ENCODE data around the gene CFAP46.
"Not testable (repeated sequence)": the region's sequence is repeated elsewhere in the genome, so short reads cannot be mapped to it uniquely, and the experiment has no call there.

The CFAP46 gene

DNA sequence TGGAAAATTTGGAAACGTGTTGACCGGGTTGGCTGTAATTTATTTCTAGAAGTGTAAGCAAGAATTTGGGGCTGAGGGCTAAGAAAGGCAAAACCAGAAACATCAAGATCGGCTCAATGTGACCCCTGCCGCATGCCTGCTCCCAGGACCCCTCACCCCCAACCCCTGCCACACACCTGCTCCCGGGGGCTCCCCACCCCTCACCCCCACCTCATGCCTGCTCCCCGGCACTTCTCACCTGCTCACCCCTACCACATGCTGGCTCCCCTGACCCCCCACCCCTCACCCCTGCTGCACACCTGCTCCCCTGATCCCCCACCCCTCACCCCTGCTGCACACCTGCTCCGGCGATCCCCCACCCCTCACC is 19.0 kb upstream of the CFAP46 start:
- H3K9me3 ChIP-seq (ENCODE audit: control insufficient read depth in 2 of 2, low read length in 2 of 2): no peaks in the 10 kb centered on the region
- H3K36me3 ChIP-seq (ENCODE audit: control insufficient read depth in 2 of 2, insufficient read depth in 2 of 2, low read length in 2 of 2): no peaks in the 10 kb centered on the region
- no peak overlapping the region for H3K4me3 ChIP-seq (ENCODE audit: low read length in 2 of 2)
- H3K4me1 ChIP-seq (ENCODE audit: control insufficient read depth, insufficient read depth, low read length): peaks cover 7% of the 10 kb centered on the region
- H3K27ac ChIP-seq (ENCODE audit: low read length): no peak overlapping the region
- H3K27me3 ChIP-seq (ENCODE audit: control insufficient read depth in 1 of 2, insufficient read depth in 2 of 2, low read length in 2 of 2): peaks cover 0 to 20% of the 10 kb centered on the region in 2 donors
- no peak overlapping the region for H3K9ac ChIP-seq (ENCODE audit: low read length in 2 of 2)

DNA sequence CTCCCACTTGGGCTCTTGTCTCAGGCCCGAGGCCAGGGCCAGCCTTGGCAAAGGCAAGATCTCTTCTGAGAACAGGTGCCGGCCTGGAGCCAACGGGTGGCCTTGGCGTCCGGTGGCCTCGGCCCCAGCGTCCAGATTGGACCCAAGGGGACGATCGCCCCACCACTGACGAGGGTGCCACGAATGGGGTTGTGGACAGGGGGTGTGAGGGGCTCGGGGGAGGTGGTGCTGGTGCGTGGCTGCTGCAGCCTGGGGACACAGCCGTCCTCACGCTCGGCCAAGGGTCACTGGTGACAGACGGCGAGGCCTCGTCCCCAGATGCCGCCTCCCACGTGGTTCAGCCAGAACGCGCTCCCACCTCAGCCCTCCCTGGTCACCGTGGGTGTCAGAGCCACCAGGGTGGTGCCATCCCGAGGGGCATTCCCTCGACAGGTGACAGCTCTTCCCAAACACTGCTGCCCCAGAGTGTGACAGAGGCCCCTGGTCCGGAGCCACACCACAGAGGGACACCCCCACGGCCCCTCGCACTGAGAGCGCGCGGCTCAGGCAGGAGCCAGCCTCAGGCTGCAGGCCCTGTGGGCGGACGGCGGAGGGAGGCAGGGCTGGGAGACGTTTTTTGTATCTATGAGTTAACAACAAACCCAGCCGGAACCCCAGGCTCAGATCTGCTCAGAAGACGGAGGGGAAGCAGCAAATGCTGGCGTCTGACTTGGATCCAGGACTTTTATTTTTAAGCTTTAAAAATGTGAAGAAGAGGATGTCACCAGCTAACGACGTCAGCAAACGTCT is 18.5 kb upstream of the CFAP46 start:
- H3K4me1 ChIP-seq (ENCODE audit: control insufficient read depth, insufficient read depth, low read length): peaks cover 7% of the 10 kb centered on the region
- no peaks in the 10 kb centered on the region for H3K9me3 ChIP-seq (ENCODE audit: control insufficient read depth in 2 of 2, low read length in 2 of 2)
- H3K9ac ChIP-seq (ENCODE audit: low read length in 2 of 2): no peak overlapping the region
- no peaks in the 10 kb centered on the region for H3K36me3 ChIP-seq (ENCODE audit: control insufficient read depth in 2 of 2, insufficient read depth in 2 of 2, low read length in 2 of 2)
- no peak overlapping the region for H3K4me3 ChIP-seq (ENCODE audit: low read length in 2 of 2)
- no peak overlapping the region for H3K27ac ChIP-seq (ENCODE audit: low read length)
- peaks cover 0 to 17% of the 10 kb centered on the region in 2 donors for H3K27me3 ChIP-seq (ENCODE audit: control insufficient read depth in 1 of 2, insufficient read depth in 2 of 2, low read length in 2 of 2)

DNA sequence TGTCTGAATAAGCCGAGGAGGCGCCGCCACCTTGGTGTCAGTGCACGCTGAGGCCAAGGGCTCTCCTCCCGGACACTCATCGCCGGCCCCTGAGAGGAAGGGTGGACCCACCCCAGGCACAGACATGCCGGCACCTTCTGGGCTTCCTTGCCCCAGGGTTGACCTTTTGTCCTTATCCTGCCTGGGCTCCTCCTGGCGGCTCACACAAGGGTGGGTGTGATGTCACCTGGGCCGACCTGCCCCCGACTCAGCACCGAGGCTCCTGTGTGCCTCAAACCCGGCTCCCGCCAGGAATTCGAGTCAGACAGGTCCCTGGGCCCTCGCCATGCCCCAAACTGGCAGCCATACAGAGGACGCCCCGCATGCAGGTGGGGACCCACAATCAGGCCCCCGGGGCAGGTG is 17.7 kb upstream of the CFAP46 start:
- no peaks in the 10 kb centered on the region for H3K9me3 ChIP-seq (ENCODE audit: control insufficient read depth in 2 of 2, low read length in 2 of 2)
- peaks cover 7% of the 10 kb centered on the region for H3K4me1 ChIP-seq (ENCODE audit: control insufficient read depth, insufficient read depth, low read length)
- no peak overlapping the region for H3K9ac ChIP-seq (ENCODE audit: low read length in 2 of 2)
- peaks cover 0 to 11% of the 10 kb centered on the region in 2 donors for H3K27me3 ChIP-seq (ENCODE audit: control insufficient read depth in 1 of 2, insufficient read depth in 2 of 2, low read length in 2 of 2)
- H3K27ac ChIP-seq (ENCODE audit: low read length): no peak overlapping the region
- no peaks in the 10 kb centered on the region for H3K36me3 ChIP-seq (ENCODE audit: control insufficient read depth in 2 of 2, insufficient read depth in 2 of 2, low read length in 2 of 2)
- H3K4me3 ChIP-seq (ENCODE audit: low read length in 2 of 2): no peak overlapping the region

DNA sequence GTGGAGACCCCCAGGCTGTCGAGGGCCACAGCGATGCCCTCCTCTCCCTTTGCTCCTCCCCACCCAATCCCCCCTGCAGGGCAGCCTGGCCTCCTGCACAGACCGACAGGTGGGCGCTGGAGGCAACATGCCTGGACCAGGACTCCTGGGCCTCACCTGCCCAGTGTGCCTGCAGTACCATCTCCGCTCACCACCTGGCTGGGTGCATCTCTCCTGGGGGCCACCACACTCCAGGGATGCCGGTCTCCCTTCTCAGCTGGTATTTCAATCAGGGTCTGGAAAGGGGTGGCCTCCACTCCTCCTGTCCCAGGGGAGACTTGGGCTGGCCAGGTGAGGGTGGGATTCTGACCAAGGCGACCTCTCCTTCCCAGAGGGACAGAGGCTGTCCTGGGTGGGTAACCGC is 17.2 kb upstream of the CFAP46 start:
- H3K4me3 ChIP-seq (ENCODE audit: low read length in 2 of 2): no peak overlapping the region
- H3K9ac ChIP-seq (ENCODE audit: low read length in 2 of 2): no peak overlapping the region
- H3K27ac ChIP-seq (ENCODE audit: low read length): no peak overlapping the region
- H3K9me3 ChIP-seq (ENCODE audit: control insufficient read depth in 2 of 2, low read length in 2 of 2): no peaks in the 10 kb centered on the region
- H3K27me3 ChIP-seq (ENCODE audit: control insufficient read depth in 1 of 2, insufficient read depth in 2 of 2, low read length in 2 of 2): peaks cover 0 to 8% of the 10 kb centered on the region in 2 donors
- no peaks in the 10 kb centered on the region for H3K36me3 ChIP-seq (ENCODE audit: control insufficient read depth in 2 of 2, insufficient read depth in 2 of 2, low read length in 2 of 2)
- peaks cover 4% of the 10 kb centered on the region for H3K4me1 ChIP-seq (ENCODE audit: control insufficient read depth, insufficient read depth, low read length)

DNA sequence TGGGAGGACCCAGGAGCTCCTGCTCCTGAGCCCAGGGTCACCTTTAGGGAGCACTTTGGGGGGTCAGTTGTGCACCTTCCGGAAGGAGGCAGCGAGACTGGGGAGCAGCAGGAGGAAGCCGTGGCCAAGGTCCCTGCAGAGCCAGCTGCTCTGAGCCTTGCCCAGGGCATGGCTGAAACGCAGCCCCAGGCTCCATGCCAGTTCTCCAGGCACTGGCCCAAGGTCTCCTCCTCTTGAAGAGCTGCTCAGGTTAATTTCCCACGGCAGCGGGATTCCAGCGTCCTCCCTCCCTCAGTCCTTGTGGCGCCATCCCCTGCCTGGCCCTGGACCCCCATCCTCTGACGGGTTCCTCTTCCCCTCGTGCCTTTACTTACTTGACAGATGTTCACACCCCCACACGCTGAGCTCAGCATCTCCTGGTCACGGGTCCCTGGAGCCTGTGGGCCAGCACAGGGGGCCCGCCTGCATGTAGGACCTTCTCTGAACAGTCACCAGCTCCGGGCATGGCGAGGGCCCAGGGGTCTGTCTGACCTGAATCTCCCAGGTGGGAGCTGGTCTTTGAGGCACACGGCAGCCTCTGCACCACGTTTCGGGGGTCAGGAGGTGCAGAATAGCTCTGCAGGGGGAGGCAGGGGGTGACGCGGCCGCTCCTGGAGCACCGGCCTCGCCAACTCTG is 16.7 kb upstream of the CFAP46 start:
- Histone ChIP-seq H3K27me3 (ENCODE audit: control insufficient read depth in 1 of 2, insufficient read depth in 2 of 2, low read length in 2 of 2) (peaks cover 0 to 4% of the 10 kb centered on the region in 2 donors), H3K36me3 (ENCODE audit: control insufficient read depth in 2 of 2, insufficient read depth in 2 of 2, low read length in 2 of 2) (no peaks in the 10 kb centered on the region), H3K9ac (ENCODE audit: low read length in 2 of 2) (no peak overlapping the region), H3K9me3 (ENCODE audit: control insufficient read depth in 2 of 2, low read length in 2 of 2) (no peaks in the 10 kb centered on the region), H3K4me3 (ENCODE audit: low read length in 2 of 2) (no peak overlapping the region), H3K27ac (ENCODE audit: low read length) (no peak overlapping the region), H3K4me1 (ENCODE audit: control insufficient read depth, insufficient read depth, low read length) (peaks cover 4% of the 10 kb centered on the region)

DNA sequence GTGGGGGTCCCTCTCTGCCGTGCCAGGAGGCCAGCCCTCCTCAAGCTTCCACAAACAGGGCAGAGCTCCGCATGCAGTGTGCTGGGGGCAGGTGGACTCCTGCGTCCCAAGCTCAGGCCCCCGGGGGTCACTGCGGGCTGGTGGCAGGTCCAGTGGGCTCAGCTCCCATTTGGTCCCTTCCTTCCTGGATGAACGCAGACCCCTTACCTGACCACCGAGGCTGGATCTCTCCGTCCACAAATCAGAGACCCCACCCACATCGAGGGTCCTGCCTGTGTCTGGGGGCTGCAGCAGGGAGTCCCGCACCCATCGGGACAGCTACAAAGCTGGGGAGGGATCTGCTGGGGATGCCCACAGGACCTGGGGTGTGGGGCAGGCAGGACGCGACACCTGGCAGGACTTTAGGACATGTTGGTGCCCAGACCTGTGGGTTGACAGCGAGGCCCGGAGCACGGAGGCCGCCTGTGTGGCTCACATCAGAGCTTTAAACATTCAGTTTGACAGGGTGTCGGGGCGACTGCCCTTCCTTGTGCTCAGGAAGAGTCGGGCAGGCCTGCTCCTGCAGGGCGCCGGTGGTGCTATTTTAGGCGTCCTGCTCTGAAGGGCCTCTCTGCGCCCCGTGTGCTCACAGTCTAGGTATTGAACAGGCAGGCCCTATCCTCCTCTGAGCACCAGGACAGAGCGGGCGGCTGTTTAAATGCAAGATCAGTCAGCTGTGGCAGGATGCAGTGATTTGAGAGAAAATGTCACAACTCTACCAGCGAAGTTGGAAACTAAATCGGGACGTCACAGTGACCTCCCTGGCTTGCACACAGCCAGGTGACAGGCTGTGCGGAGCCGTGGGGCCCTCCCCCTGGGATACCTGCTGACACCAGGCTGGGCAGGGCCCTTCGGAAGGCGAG is 15.9 kb upstream of the CFAP46 start:
- H3K27ac ChIP-seq (ENCODE audit: low read length): no peak overlapping the region
- H3K4me3 ChIP-seq (ENCODE audit: low read length in 2 of 2): no peak overlapping the region
- no peaks in the 10 kb centered on the region for H3K36me3 ChIP-seq (ENCODE audit: control insufficient read depth in 2 of 2, insufficient read depth in 2 of 2, low read length in 2 of 2)
- no peaks in the 10 kb centered on the region for H3K9me3 ChIP-seq (ENCODE audit: control insufficient read depth in 2 of 2, low read length in 2 of 2)
- peaks cover 0 to 2% of the 10 kb centered on the region in 2 donors for H3K27me3 ChIP-seq (ENCODE audit: control insufficient read depth in 1 of 2, insufficient read depth in 2 of 2, low read length in 2 of 2)
- no peak overlapping the region for H3K9ac ChIP-seq (ENCODE audit: low read length in 2 of 2)
- H3K4me1 ChIP-seq (ENCODE audit: control insufficient read depth, insufficient read depth, low read length): peaks cover 4% of the 10 kb centered on the region

DNA sequence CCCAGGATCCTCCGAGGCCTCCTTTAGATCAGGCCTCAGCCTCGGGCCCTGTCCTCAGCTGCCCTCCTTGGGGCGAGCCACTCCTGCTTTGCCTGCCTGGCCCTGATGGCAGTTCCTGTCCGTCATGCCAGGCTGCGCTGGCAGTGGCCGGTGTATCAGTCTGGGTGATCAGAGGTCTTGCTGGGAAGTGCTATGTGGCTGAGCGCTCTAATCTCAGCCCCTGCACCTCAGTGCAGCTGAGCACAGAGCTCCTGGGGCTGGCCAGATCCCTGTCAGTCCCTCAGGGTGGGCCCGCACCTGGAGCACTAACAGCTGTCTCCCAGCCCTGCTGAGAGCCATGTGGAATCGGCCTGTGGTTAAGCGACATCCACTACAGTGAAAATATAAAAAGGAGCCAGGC is 14.8 kb upstream of the CFAP46 start:
- Histone ChIP-seq H3K27me3 (ENCODE audit: control insufficient read depth in 1 of 2, insufficient read depth in 2 of 2, low read length in 2 of 2) (peaks cover 5 to 8% of the 10 kb centered on the region in 2 donors), H3K27ac (ENCODE audit: low read length) (no peak overlapping the region), H3K4me3 (ENCODE audit: low read length in 2 of 2) (no peak overlapping the region), H3K9ac (ENCODE audit: low read length in 2 of 2) (no peak overlapping the region), H3K36me3 (ENCODE audit: control insufficient read depth in 2 of 2, insufficient read depth in 2 of 2, low read length in 2 of 2) (no peaks in the 10 kb centered on the region), H3K4me1 (ENCODE audit: control insufficient read depth, insufficient read depth, low read length) (peaks cover 4% of the 10 kb centered on the region), H3K9me3 (ENCODE audit: control insufficient read depth in 2 of 2, low read length in 2 of 2) (no peaks in the 10 kb centered on the region)

DNA sequence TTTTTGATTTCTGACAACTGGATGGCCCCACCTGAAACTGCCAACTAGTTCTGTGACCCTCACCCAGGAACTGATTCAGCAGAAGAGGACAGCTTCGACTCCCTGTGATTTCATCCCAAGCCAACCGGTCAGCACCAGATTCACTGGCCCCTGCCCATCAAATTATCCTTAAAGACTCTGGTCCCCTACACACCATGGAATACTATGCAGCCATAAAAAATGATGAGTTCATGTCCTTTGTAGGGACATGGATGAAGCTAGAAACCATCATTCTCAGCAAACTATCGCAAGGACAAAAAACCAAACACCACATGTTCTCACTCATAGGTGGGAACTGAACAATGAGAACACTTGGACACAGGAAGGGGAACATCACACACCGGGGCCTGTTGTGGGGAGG is 13.9 kb upstream of the CFAP46 start:
- peaks cover 10 to 16% of the 10 kb centered on the region in 2 donors for H3K27me3 ChIP-seq (ENCODE audit: control insufficient read depth in 1 of 2, insufficient read depth in 2 of 2, low read length in 2 of 2)
- not testable (repeated sequence) for H3K36me3 ChIP-seq (ENCODE audit: control insufficient read depth in 2 of 2, insufficient read depth in 2 of 2, low read length in 2 of 2); H3K9ac ChIP-seq (ENCODE audit: low read length in 2 of 2); H3K9me3 ChIP-seq (ENCODE audit: control insufficient read depth in 2 of 2, low read length in 2 of 2); H3K4me1 ChIP-seq (ENCODE audit: control insufficient read depth, insufficient read depth, low read length); H3K27ac ChIP-seq (ENCODE audit: low read length); H3K4me3 ChIP-seq (ENCODE audit: low read length in 2 of 2)

DNA sequence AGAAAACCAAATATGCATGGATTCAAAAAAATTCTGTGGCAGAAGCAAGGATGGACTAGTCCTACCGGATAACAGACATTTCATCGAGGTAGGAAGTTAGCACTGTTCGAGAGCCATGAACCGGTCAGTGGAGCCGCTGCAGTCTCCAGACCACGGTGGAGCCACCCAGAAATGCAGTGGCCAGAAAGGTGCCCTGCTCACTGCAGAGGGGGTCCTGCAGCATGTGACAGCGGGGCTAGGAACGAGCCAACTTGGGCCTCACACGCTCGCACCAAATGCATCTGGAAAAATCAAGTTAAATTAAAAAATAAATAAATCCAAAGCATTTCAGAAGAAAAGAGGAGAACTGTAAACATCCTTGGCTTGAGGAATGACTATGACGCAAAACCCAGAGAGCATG is 13.1 kb upstream of the CFAP46 start:
- H3K9ac ChIP-seq (ENCODE audit: low read length in 2 of 2): no peak overlapping the region
- H3K4me1 ChIP-seq (ENCODE audit: control insufficient read depth, insufficient read depth, low read length): no peaks in the 10 kb centered on the region
- H3K27me3 ChIP-seq (ENCODE audit: control insufficient read depth in 1 of 2, insufficient read depth in 2 of 2, low read length in 2 of 2): peaks cover 10 to 16% of the 10 kb centered on the region in 2 donors
- H3K36me3 ChIP-seq (ENCODE audit: control insufficient read depth in 2 of 2, insufficient read depth in 2 of 2, low read length in 2 of 2): no peaks in the 10 kb centered on the region
- no peak overlapping the region for H3K27ac ChIP-seq (ENCODE audit: low read length)
- no peaks in the 10 kb centered on the region for H3K9me3 ChIP-seq (ENCODE audit: control insufficient read depth in 2 of 2, low read length in 2 of 2)
- H3K4me3 ChIP-seq (ENCODE audit: low read length in 2 of 2): no peak overlapping the region

DNA sequence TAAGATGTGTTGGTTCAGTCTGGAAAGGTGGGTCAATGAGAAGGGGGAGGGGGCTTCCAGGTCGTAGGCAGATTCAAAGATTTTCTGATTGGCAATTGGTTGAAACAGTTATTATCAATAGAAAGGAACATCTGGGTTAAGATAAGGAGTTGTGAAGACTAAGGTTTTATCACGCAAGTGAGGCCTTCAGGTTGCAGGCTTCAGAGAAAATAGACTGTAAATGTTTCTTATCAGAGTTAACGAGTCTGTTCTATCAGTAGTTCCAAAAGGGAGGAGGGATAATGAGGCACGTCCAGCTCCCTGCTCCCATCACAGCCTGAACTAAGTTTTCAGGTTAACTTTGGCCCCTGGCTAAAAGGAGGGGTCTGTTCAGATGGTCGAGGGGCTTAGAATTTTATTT is 11.1 kb upstream of the CFAP46 start:
- Histone ChIP-seq H3K27ac (ENCODE audit: low read length) (no peak overlapping the region), H3K27me3 (ENCODE audit: control insufficient read depth in 1 of 2, insufficient read depth in 2 of 2, low read length in 2 of 2) (peaks cover 14% of the 10 kb centered on the region in 2 donors), H3K36me3 (ENCODE audit: control insufficient read depth in 2 of 2, insufficient read depth in 2 of 2, low read length in 2 of 2) (no peaks in the 10 kb centered on the region), H3K9ac (ENCODE audit: low read length in 2 of 2) (no peak overlapping the region), H3K4me3 (ENCODE audit: low read length in 2 of 2) (no peak overlapping the region), H3K9me3 (ENCODE audit: control insufficient read depth in 2 of 2, low read length in 2 of 2) (no peaks in the 10 kb centered on the region), H3K4me1 (ENCODE audit: control insufficient read depth, insufficient read depth, low read length) (no peaks in the 10 kb centered on the region)
